Activated CD4-positive, alpha-beta memory T cell treated with anti-CD3 and anti-CD28 coated beads for 36 hours (primary cell): Measurements from ENCODE around the gene SRPK1. TPM values are rescaled to one million over a fixed set of nuclear protein-coding genes. Genes with fewer than 3 reads are reported as not detected.
"Not testable (repeated sequence)": the region's sequence is repeated elsewhere in the genome, so short reads cannot be mapped to it uniquely, and the experiment has no call there.

Experiments
- CTCF ChIA-PET: fragments of 350-600 bp; sonication (Branson Sonifier 250); formaldehyde crosslinking; loops from one replicate; lab custom pipeline; 2021; ENCODE audit warnings: antibody characterized with exemption, inconsistent platforms; lab: Charles Lee
- POLR2A ChIA-PET: fragments of 350-600 bp; sonication (Branson Sonifier 250); formaldehyde crosslinking; loops from one replicate; lab custom pipeline; 2021; ENCODE audit warnings: antibody characterized with exemption; lab: Charles Lee
- DNase-seq: peaks from one replicate; pipeline ENCODE4 v3.0.0-alpha.2; 2020
- H3K27ac Mint-ChIP-seq: one replicate; pipeline ENCODE4 v1.8.0; 2021; ENCODE audit warnings: mixed read lengths
- H3K27me3 Mint-ChIP-seq: one replicate; pipeline ENCODE4 v1.8.0; 2021; ENCODE audit warnings: mixed read lengths
- H3K36me3 Mint-ChIP-seq: one replicate; pipeline ENCODE4 v1.8.0; 2021; ENCODE audit warnings: mixed read lengths
- H3K4me1 Mint-ChIP-seq: one replicate; pipeline ENCODE4 v1.8.0; 2021; ENCODE audit warnings: low read depth, mixed read lengths
- H3K4me3 Mint-ChIP-seq: one replicate; pipeline ENCODE4 v1.8.0; 2021; ENCODE audit warnings: mild to moderate bottlenecking, mixed read lengths
- H3K9me3 Mint-ChIP-seq: one replicate; pipeline ENCODE4 v1.8.0; 2021; ENCODE audit warnings: mixed read lengths
- intact Hi-C: fragments of 100-400 bp; cut with micrococcal nuclease; formaldehyde crosslinking; loops from one replicate; pipeline ENCODE4 v1.15.1; 2023
- total RNA-seq, 2 experiments: library from RNA; stranded (reverse); gene quantifications; one replicate each; pipeline ENCODE4 v1.2.3, GENCODE V29; 2021

SRPK1 gene
- total RNA-seq, 2 experiments from 2014 or later = 134 to 143 TPM

GRCh38 chr6:35926509-35927215 is 5.8 kb upstream of the SRPK1 start:
- CTCF ChIA-PET = interaction anchor here (0.7 kb wide), 1 partner anchor 429 kb away, joined by 3 read pairs; no protein-coding TSS in a partner anchor
- Mint-ChIP-seq H3K4me3 (no peak overlapping the region), H3K27me3 (no peaks in the 10 kb centered on the region), H3K27ac (no peak overlapping the region), H3K9me3 (no peaks in the 10 kb centered on the region), H3K4me1 (peaks cover 13% of the 10 kb centered on the region), H3K36me3 (no peaks in the 10 kb centered on the region)
- intact Hi-C loops = no loop called here
- DNase-seq = no peak
- POLR2A ChIA-PET = no interaction called here

DNA sequence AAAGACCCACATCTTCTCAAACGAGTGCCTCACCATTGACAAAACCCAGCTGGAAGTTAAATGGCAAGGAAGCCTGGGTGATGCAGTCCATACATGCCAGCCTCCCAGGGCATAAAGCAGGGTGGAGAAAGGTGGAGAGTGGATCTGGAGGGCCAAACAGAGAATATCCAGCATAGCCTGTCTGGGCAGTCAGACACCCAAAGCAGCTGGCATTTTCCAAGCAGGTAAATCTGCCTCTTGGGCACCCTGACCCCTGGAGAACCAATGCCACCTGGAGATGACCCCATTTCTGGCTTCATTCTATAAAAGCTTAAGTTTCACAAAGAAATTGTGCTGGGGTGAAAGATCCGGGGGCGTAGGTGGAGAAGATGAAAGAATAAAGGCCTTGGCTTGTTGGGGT is 5.1 kb upstream of the SRPK1 start:
- H3K27me3 Mint-ChIP-seq = no peaks in the 10 kb centered on the region
- H3K36me3 Mint-ChIP-seq = no peaks in the 10 kb centered on the region
- H3K27ac Mint-ChIP-seq = no peak overlapping the region
- CTCF ChIA-PET = no interaction called here
- intact Hi-C loops = no loop called here
- H3K4me3 Mint-ChIP-seq = no peak overlapping the region
- POLR2A ChIA-PET = no interaction called here
- no peak for DNase-seq
- peaks cover 18% of the 10 kb centered on the region for H3K4me1 Mint-ChIP-seq
- H3K9me3 Mint-ChIP-seq = no peaks in the 10 kb centered on the region

DNA sequence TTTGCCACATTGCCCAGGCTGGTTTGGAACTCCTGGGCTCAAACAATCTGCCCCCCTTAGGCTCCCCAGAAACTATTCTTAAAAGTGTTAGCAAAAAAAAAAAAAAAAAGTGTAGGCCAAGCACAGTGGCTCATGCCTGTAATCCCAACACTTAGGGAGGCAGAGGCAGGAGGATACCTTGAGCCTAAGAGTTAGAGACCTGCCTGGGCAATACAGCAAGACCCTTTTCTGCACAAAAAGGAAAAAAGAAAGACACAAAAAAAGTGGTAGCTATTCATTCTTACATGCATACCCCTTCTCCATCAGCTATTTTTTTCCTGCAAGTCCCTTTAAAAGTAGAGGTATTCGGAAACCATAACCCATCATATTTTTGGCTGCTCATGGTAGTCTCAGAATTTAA is 3.2 kb upstream of the SRPK1 start:
- peaks cover 18% of the 10 kb centered on the region for H3K4me1 Mint-ChIP-seq
- H3K9me3 Mint-ChIP-seq = no peaks in the 10 kb centered on the region
- no peak overlapping the region for H3K4me3 Mint-ChIP-seq
- no peak overlapping the region for H3K27ac Mint-ChIP-seq
- ChIA-PET CTCF (interaction anchor here (1.2 kb wide), 1 partner anchor 171 kb away, joined by 3 read pairs; no protein-coding TSS in a partner anchor), POLR2A (no interaction called here)
- no peak for DNase-seq
- intact Hi-C loops = loop anchor here (5.0 kb wide), 1 partner anchor 48 kb away; no protein-coding TSS in a partner anchor
- H3K27me3 Mint-ChIP-seq = no peaks in the 10 kb centered on the region
- H3K36me3 Mint-ChIP-seq = peaks cover 7% of the 10 kb centered on the region

GRCh38 chr6:35922139-35922554 is 1.2 kb upstream of the SRPK1 start:
- ChIA-PET CTCF (no interaction called here), POLR2A (interaction anchor here (1.4 kb wide), 1 partner anchor 10 kb away, joined by 4 read pairs; no protein-coding TSS in a partner anchor)
- Mint-ChIP-seq H3K9me3 (no peaks in the 10 kb centered on the region), H3K36me3 (peaks cover 18% of the 10 kb centered on the region), H3K4me1 (peaks cover 38% of the 10 kb centered on the region), H3K4me3 (peak overlapping the region; percentile 41), H3K27me3 (no peaks in the 10 kb centered on the region), H3K27ac (no peak overlapping the region)
- intact Hi-C loops = loop anchor here (5.0 kb wide), 1 partner anchor 50 kb away; no protein-coding TSS in a partner anchor
- no peak for DNase-seq

DNA sequence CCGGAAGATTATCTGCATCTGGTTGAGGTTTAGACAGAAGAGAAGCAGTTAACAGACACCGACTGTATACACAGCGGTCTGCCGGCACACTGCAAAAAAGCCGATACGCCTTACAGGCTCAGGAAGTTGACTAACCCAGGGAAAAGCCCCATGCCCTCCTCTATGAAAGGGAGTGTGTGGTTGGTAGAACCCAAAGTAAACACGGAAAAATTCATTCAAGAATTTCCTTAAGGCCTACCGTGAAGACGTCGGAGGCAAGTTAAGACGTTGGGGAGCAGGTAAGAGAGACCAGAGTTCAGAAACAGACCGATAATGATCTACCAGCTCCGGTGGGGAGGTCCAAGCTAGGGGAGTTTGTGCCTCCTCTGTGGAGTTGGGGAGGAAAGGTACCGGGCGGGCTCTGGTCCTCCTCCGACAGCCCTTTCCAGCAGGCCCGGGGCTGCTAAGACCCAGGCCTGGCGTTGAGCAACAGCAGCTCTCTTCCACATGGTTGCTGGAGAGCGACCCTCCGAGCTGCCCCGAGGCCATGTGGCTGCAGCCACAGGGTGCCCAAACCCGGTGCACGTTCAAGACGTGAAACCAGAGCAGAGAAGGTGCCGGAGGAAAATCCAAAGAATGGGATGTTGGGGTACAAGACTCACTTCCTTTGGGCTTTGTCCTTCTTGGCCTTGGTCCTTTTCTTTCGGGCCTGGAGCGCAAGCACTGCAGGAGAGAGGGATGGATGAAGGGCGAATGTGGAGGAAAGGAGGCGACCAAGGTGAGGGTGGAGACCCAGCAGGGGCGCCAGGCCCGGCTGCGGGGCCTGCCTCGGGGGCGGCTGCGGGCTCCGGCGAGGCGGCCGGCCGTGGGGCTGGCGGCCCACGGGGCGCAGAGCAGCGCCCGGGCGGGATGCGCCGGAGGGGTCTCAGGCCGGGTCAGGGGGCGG is 809 bp downstream of the SRPK1 start:
- intact Hi-C loops = loop anchor here (2.0 to 5.0 kb wide), 2 partner anchors 52 to 107 kb away; partner anchors contain the start of gene MAPK14
- ChIA-PET CTCF (interaction anchor here (1.1 kb wide), 1 partner anchor 175 kb away, joined by 4 read pairs; no protein-coding TSS in a partner anchor), POLR2A (interaction anchor here (0.6 to 1.6 kb wide), 3 partner anchors 107 to 122 kb away, joined by 5 to 10 read pairs (median 5); partner anchors contain the start of gene MAPK14)
- Mint-ChIP-seq H3K36me3 (peaks cover 23% of the 10 kb centered on the region), H3K27me3 (no peaks in the 10 kb centered on the region), H3K4me1 (peaks cover 41% of the 10 kb centered on the region), H3K4me3 (peak overlapping the region; percentile 86), H3K9me3 (no peaks in the 10 kb centered on the region), H3K27ac (peak overlapping the region; percentile 96)
- peak; percentile 76 for DNase-seq

DNA sequence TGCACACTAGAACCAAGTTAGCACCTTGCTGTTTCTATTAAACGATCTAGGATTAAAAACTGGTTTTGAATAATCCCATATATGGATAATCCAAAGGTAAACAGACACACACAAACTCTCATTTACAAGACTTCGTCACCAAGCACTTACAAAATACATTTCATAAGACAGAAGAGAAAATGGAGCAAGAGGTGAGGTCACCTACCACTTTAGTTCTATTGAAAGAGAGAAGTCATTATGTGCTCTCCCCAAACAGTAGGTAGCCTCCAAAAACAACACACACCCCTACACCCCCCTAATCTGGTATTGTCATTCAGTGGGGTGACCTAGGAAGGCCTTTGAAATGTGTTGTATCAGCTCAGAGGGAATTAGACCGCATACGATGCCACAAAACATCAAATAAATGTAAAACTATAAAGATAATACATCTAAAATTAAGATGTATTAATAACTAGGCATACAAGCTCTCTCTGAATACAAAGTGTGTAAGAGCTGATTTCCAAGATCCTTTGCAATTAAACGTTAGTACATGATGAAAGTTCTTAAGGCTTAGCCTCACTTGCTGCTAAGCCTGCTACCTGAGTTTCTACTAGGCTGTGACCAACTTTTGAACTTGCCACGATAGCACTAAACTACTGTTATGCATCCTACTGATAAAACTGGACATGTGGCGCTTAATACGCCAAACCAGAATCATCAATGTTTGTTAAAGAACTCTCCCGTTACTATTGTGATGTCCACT is 1.6 kb downstream of the SRPK1 start:
- intact Hi-C loops = loop anchor here (2.0 kb wide), 1 partner anchor 108 kb away; the partner anchor contains the start of gene MAPK14
- Mint-ChIP-seq H3K27ac (peak overlapping the region; percentile 96), H3K4me3 (peak overlapping the region; percentile 86), H3K36me3 (peaks cover 24% of the 10 kb centered on the region), H3K27me3 (no peaks in the 10 kb centered on the region), H3K9me3 (no peaks in the 10 kb centered on the region), H3K4me1 (peaks cover 36% of the 10 kb centered on the region)
- ChIA-PET POLR2A (interaction anchor here (1.2 kb wide), 1 partner anchor 110 kb away, joined by 10 read pairs; no protein-coding TSS in a partner anchor), CTCF (interaction anchor here (1.1 kb wide), 1 partner anchor 176 kb away, joined by 4 read pairs; no protein-coding TSS in a partner anchor)
- DNase-seq = peak; percentile 17

DNA sequence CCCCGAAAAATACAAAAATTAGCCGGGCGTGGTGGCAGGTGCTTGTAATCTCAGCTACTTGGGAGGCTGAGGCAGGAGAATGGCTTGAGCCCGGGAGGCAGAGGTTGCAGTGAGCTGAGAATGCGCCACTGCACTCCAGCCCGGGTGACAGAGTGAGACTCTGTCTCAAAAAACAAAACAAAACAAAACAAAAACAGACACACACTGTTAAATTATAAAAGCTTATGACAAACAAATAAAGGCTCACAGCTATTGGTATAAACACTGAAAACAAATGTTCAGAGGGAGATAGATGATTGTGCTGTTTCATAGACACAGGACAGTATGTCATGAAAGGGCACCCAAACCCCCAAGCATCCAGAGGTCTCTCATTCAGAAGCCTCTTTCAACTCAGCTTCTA is 4.0 kb downstream of the SRPK1 start:
- POLR2A ChIA-PET = interaction anchor here (1.1 kb wide), 1 partner anchor 11 kb away, joined by 3 read pairs; no protein-coding TSS in a partner anchor
- H3K9me3 Mint-ChIP-seq, H3K27ac Mint-ChIP-seq, intact Hi-C loops, H3K4me3 Mint-ChIP-seq, CTCF ChIA-PET, DNase-seq, H3K27me3 Mint-ChIP-seq: not testable (repeated sequence)
- peaks cover 35% of the 10 kb centered on the region for H3K4me1 Mint-ChIP-seq
- peaks cover 40% of the 10 kb centered on the region for H3K36me3 Mint-ChIP-seq

- ChIA-PET CTCF (no interaction called here), POLR2A (no interaction called here)
- H3K4me1 Mint-ChIP-seq = peaks cover 31% of the 10 kb centered on the region
- no peaks in the 10 kb centered on the region for H3K27me3 Mint-ChIP-seq
- intact Hi-C loops = no loop called here
- no peak overlapping the region for H3K27ac Mint-ChIP-seq
- H3K4me3 Mint-ChIP-seq = no peak overlapping the region
- H3K36me3 Mint-ChIP-seq = peaks cover 45% of the 10 kb centered on the region
- no peak for DNase-seq
- peaks cover under 1% of the 10 kb centered on the region for H3K9me3 Mint-ChIP-seq
Observed at GRCh38 chr6:35916056-35916455, 4.8 kb downstream of the SRPK1 start.

GRCh38 chr6:35914536-35914935 is 6.4 kb downstream of the SRPK1 start:
- Mint-ChIP-seq H3K9me3 (peaks cover 10% of the 10 kb centered on the region), H3K27me3 (no peaks in the 10 kb centered on the region), H3K4me1 (peaks cover 34% of the 10 kb centered on the region), H3K4me3 (no peak overlapping the region), H3K27ac (no peak overlapping the region), H3K36me3 (peaks cover 53% of the 10 kb centered on the region)
- DNase-seq = no peak
- CTCF ChIA-PET = no interaction called here
- POLR2A ChIA-PET = no interaction called here
- intact Hi-C loops = no loop called here

- H3K36me3 Mint-ChIP-seq = peaks cover 62% of the 10 kb centered on the region
- H3K9me3 Mint-ChIP-seq = peaks cover 22% of the 10 kb centered on the region
- ChIA-PET POLR2A (interaction anchor here (1.2 kb wide), 1 partner anchor 9 kb away, joined by 4 read pairs; the partner anchor contains the start of gene SRPK1), CTCF (interaction anchor here (0.6 kb wide), 1 partner anchor 288 kb away, joined by 3 read pairs; no protein-coding TSS in a partner anchor)
- peaks cover 17% of the 10 kb centered on the region for H3K4me1 Mint-ChIP-seq
- no peaks in the 10 kb centered on the region for H3K27me3 Mint-ChIP-seq
- H3K4me3 Mint-ChIP-seq = no peak overlapping the region
- H3K27ac Mint-ChIP-seq = no peak overlapping the region
- intact Hi-C loops = no loop called here
- no peak for DNase-seq
Observed at GRCh38 chr6:35911871-35912653, 8.8 kb downstream of the SRPK1 start.
